ENCODE results near the gene BIRC2.
A peak's percentile ranks its signal among the peaks of the same experiment; 100 is the strongest.
"Not testable (repeated sequence)": the region's sequence is repeated elsewhere in the genome, so short reads cannot be mapped to it uniquely, and the experiment has no call there.

The BIRC2 gene

GRCh38 chr11:102346748-102347461, at the start of gene BIRC2:
Gene BIRC2 (plus strand): TSS chr11:102347214. CDS start chr11:102349855, 2,641 bp downstream.
- DNase-seq (ENCODE audit: low read depth in 2 of 2) = peak; percentile 96

- DNase-seq (ENCODE audit: low read depth in 2 of 2) = not testable (repeated sequence)
Measured at GRCh38 chr11:102300837-102301236, 46.2 kb upstream of the BIRC2 start.

- DNase-seq (ENCODE audit: low read depth in 2 of 2) = no peak
Measured at GRCh38 chr11:102302241-102302640, 44.8 kb upstream of the BIRC2 start.

GRCh38 chr11:102304686-102305085, 42.3 kb upstream of the BIRC2 start:
- no peak for DNase-seq (ENCODE audit: low read depth in 2 of 2)

GRCh38 chr11:102305352-102306047, 41.5 kb upstream of the BIRC2 start:
- DNase-seq (ENCODE audit: low read depth in 2 of 2) = no peak

- no peak for DNase-seq (ENCODE audit: low read depth in 2 of 2)
Measured at GRCh38 chr11:102306048-102306597, 40.9 kb upstream of the BIRC2 start.

- no peak for DNase-seq (ENCODE audit: low read depth in 2 of 2)
Measured at GRCh38 chr11:102306817-102307726, 39.9 kb upstream of the BIRC2 start.

- DNase-seq (ENCODE audit: low read depth in 2 of 2) = no peak
Measured at GRCh38 chr11:102307727-102308038, 39.3 kb upstream of the BIRC2 start.

GRCh38 chr11:102309621-102310541, 37.1 kb upstream of the BIRC2 start:
- DNase-seq (ENCODE audit: low read depth in 2 of 2) = no peak

GRCh38 chr11:102312667-102313066, 34.3 kb upstream of the BIRC2 start:
- DNase-seq (ENCODE audit: low read depth in 2 of 2) = no peak

- no peak for DNase-seq (ENCODE audit: low read depth in 2 of 2)
Measured at GRCh38 chr11:102313238-102313940, 33.6 kb upstream of the BIRC2 start.

- no peak for DNase-seq (ENCODE audit: low read depth in 2 of 2)
Measured at GRCh38 chr11:102314784-102315183, 32.2 kb upstream of the BIRC2 start.

GRCh38 chr11:102316346-102316904, 30.6 kb upstream of the BIRC2 start:
- no peak for DNase-seq (ENCODE audit: low read depth in 2 of 2)

- peak; percentile 76 to 89 for DNase-seq (ENCODE audit: low read depth in 2 of 2)
Measured at GRCh38 chr11:102317099-102317767, 29.8 kb upstream of the BIRC2 start, which contains the start of gene BIRC3. Gene BIRC3 (plus strand): TSS chr11:102317484. CDS start chr11:102324510, 7,026 bp downstream.

- DNase-seq (ENCODE audit: low read depth in 2 of 2) = no peak
Measured at GRCh38 chr11:102317768-102318103, 29.3 kb upstream of the BIRC2 start.

GRCh38 chr11:102318469-102318868, 28.5 kb upstream of the BIRC2 start:
- peak; percentile 37 to 56 for DNase-seq (ENCODE audit: low read depth in 2 of 2)

- DNase-seq (ENCODE audit: low read depth in 2 of 2) = no peak
Measured at GRCh38 chr11:102319544-102319943, 27.5 kb upstream of the BIRC2 start.

GRCh38 chr11:102320188-102320587, 26.8 kb upstream of the BIRC2 start:
- no peak for DNase-seq (ENCODE audit: low read depth in 2 of 2)

GRCh38 chr11:102320679-102321078, 26.3 kb upstream of the BIRC2 start:
- no peak for DNase-seq (ENCODE audit: low read depth in 2 of 2)
